K562 (cell line): ENCODE measurements around the gene ZNF74. TPM values are rescaled to one million over a fixed set of nuclear protein-coding genes. Genes with fewer than 3 reads are reported as not detected.
A peak's percentile ranks its signal among the peaks of the same experiment; 100 is the strongest.

Experiments
- ATAC-seq: fragments of 200-7000 bp; cut with Tn5 transposase; 3 replicates; pipeline ENCODE4 v1.9.1; 2020; ENCODE audit warnings: moderate library complexity
- BruUV-seq: library from RNA; stranded (reverse); fragments of 400-500 nt; replicated peaks from 2 replicates; lab custom pipeline; 2021; lab: Mats Ljungman, UMichigan
- CTCF ChIA-PET: fragments of 300-600 bp; formaldehyde crosslinking; extraction: SDS; loops from one replicate; lab custom pipeline; 2021; ENCODE audit warnings: low intra/inter-chr PET ratio; lab: Yijun Ruan, JAX
- POLR2A ChIA-PET: fragments of 300-600, 350-650 bp; sonication (Branson Sonifier 250); formaldehyde crosslinking; extraction: SDS; loops from one replicate; lab custom pipeline; 2021; ENCODE audit warnings: antibody characterized with exemption, inconsistent platforms; lab: Yijun Ruan, JAX
- DNase-seq, 4 experiments: peaks; one replicate each; pipeline versions ENCODE4 v3.0.0 to v3.0.0-alpha.2; 2011 to 2018; ENCODE audit warnings: low spot score in 3 of 4, mixed read lengths in 3 of 4; ENCODE audit errors: extremely low read depth in 1 of 4
- FAIRE-seq: peaks from 2 replicates; lab custom pipeline; 2011; peaks lifted over from hg19 to GRCh38; lab: Jason Lieb, UNC
- H2AFZ ChIP-seq: 2 replicates; pipeline ENCODE4 v1.6.0; 2011; ENCODE audit warnings: low read depth, low read length, control low read depth, inconsistent platforms
- H3K27ac ChIP-seq: fragments of 200-600 bp; 3 replicates; pipeline ENCODE4 v1.8.0; 2011; ENCODE audit warnings: low read depth, mild to moderate bottlenecking, control low read depth, inconsistent platforms, low read length, moderate library complexity, mixed read lengths; ENCODE audit errors: extremely low read depth
- H3K27me3 ChIP-seq, 2 experiments: fragments of 300-600 bp in 1 of 2; 2 replicates in 1 of 2; 3 replicates in 1 of 2; pipeline versions ENCODE4 v1.6.0 to v1.8.0; 2011; ENCODE audit warnings: inconsistent platforms in 2 of 2, low read length in 2 of 2, mild to moderate bottlenecking in 1 of 2, mixed read lengths in 1 of 2, moderate library complexity in 1 of 2; ENCODE audit not compliant: control insufficient read depth in 2 of 2, insufficient read depth in 2 of 2
- H3K36me3 ChIP-seq: fragments of 300-600 bp; 3 replicates; pipeline ENCODE4 v1.8.0; 2011; ENCODE audit warnings: mild to moderate bottlenecking, low read length, inconsistent platforms; ENCODE audit not compliant: control insufficient read depth, insufficient read depth
- H3K4me1 ChIP-seq, 2 experiments: fragments of 200-600 bp in 1 of 2; replicated peaks in 1 of 2; 2 replicates in 1 of 2; 3 replicates in 1 of 2; pipeline versions ENCODE4 v1.5.1 to v1.8.0; 2011; ENCODE audit warnings: inconsistent platforms in 2 of 2, low read length in 2 of 2, mild to moderate bottlenecking in 1 of 2, mixed read lengths in 1 of 2, moderate library complexity in 1 of 2; ENCODE audit not compliant: control insufficient read depth in 2 of 2, insufficient read depth in 2 of 2
- H3K4me2 ChIP-seq: 2 replicates; pipeline ENCODE4 v1.6.1; 2011; ENCODE audit warnings: low read length, control low read depth, inconsistent platforms, mixed read lengths; ENCODE audit not compliant: insufficient read depth
- H3K4me3 ChIP-seq: fragments of 200-600 bp; sonication (generic), shearing (Covaris generic); 2 replicates; pipeline ENCODE4 v1.5.1; 2016; ENCODE audit warnings: control low read depth, inconsistent platforms
- H3K79me2 ChIP-seq: fragments of 200-600 bp; 3 replicates; pipeline ENCODE4 v1.8.0; 2011; ENCODE audit warnings: low read length, inconsistent platforms; ENCODE audit not compliant: control insufficient read depth, insufficient read depth
- H3K9ac ChIP-seq, 2 experiments: 2 replicates each; pipeline versions ENCODE4 v1.6.0 to v1.6.1; 2011; ENCODE audit warnings: low read depth in 2 of 2, low read length in 2 of 2, control low read depth in 1 of 2, inconsistent platforms in 1 of 2, mild to moderate bottlenecking in 1 of 2, mixed read lengths in 1 of 2; ENCODE audit not compliant: insufficient read depth in 1 of 2
- H3K9me1 ChIP-seq: one replicate; pipeline ENCODE4 v1.6.0; 2011; ENCODE audit warnings: inconsistent platforms, mild to moderate bottlenecking, low read length, moderate library complexity; ENCODE audit not compliant: control insufficient read depth, insufficient read depth
- H3K9me3 ChIP-seq: replicated peaks from 2 replicates; pipeline ENCODE4 v1.5.1; 2011; ENCODE audit warnings: low read depth, low read length, inconsistent platforms; ENCODE audit not compliant: control insufficient read depth, insufficient read depth
- H4K20me1 ChIP-seq: replicated peaks from 2 replicates; pipeline ENCODE4 v1.6.1; 2011; ENCODE audit warnings: low read length, inconsistent platforms, mixed read lengths; ENCODE audit not compliant: control insufficient read depth, insufficient read depth
- ZBTB26 ChIP-seq: fragments of 450-650 bp; formaldehyde crosslinking; IDR thresholded peaks from 2 replicates; pipeline ENCODE4 v1.4.0; 2022; ENCODE audit warnings: missing genetic modification characterization
- ZNF398 ChIP-seq: fragments of 250-450 bp; sonication (Bioruptor Pico); IDR thresholded peaks from 2 replicates; pipeline ENCODE4 v1.8.0; 2021; ENCODE audit warnings: moderate library complexity, mild to moderate bottlenecking, inconsistent platforms
- whole genome bisulfite sequencing: fragments of 100-300 bp; shearing (Covaris generic); methylation state at CpG from one replicate; pipeline ENCODE4 v1.1.6; 2016; ENCODE audit warnings: low coverage, mixed read lengths; ENCODE audit not compliant: insufficient coverage; ENCODE audit errors: missing lambda C conversion rate; 5-methylcytosine and 5-hydroxymethylcytosine counted together
- in situ Hi-C: fragments of 300-500 bp; cut with MboI; formaldehyde crosslinking; loops from 4 replicates; pipeline ENCODE4 v1.15.0; 2018; ENCODE audit warnings: inconsistent platforms, mixed read lengths
- intact Hi-C: fragments of 100-400 bp; cut with micrococcal nuclease; formaldehyde crosslinking; loops from 2 replicates; pipeline ENCODE4 v1.14.2; 2022
- polyA plus RNA-seq, 8 experiments: library from polyadenylated mRNA; depleted of rRNA in 4 of 8; stranded (reverse) in 5 of 8; unstranded in 3 of 8; fragments of >200 nt; fragmentation: Nextera tagmentation in 2 of 8; fragmentation: Illumina TruSeq in 1 of 8; extraction: Ambion mirVana in 2 of 8; extraction: Trizol in 1 of 8; gene quantifications; 2 replicates each; pipeline versions ENCODE4 v1.2.1 to v1.2.3, GENCODE V29; 2011 to 2014; ENCODE audit warnings: inconsistent platforms in 1 of 8, missing spikeins in 1 of 8
- total RNA-seq, 7 experiments: library from RNA; depleted of rRNA in 6 of 7; stranded (reverse); fragments of >200 nt in 6 of 7; fragmentation: Illumina TruSeq in 2 of 7; extraction: Trizol in 2 of 7; gene quantifications; 2 replicates each; pipeline versions ENCODE4 v1.2.1 to v1.2.3, GENCODE V29; 2011 to 2021; ENCODE audit warnings: low replicate concordance in 1 of 7

ZNF74 gene
- total and polyA plus RNA-seq, 9 of the 15 experiments (the other 6 are each of a cell fraction or from before 2014, with no cell fraction given) = 2.4 to 53.5 (median 31.5) TPM

- Histone ChIP-seq H3K9me1 (peaks cover 5% of the 10 kb centered on the region), H3K27me3 (no peaks in the 10 kb centered on the region), H3K4me3 (no peak overlapping the region), H3K9ac (no peak overlapping the region), H2AFZ (no peak overlapping the region), H4K20me1 (0 out of 2 replicates have a peak, but pooled peaks cover 6% of the 10 kb centered on the region), H3K79me2 (peaks cover 17% of the 10 kb centered on the region), H3K9me3 (peaks cover 3% of the 10 kb centered on the region; the same call in 1 of the 2 replicates), H3K27ac (no peak overlapping the region), H3K4me2 (no peak overlapping the region), H3K4me1 (peaks cover 16 to 35% of the 10 kb centered on the region in 2 experiments), H3K36me3 (peaks cover 22% of the 10 kb centered on the region; the same call in 2 of the 3 replicates)
- TF ChIP-seq ZNF398 (CRISPR knock-in tag) (0 out of 2 replicates have a peak, but pooled peaks have one; percentile 42), ZBTB26 (no peak)
- POLR2A ChIA-PET = interaction anchor here (0.6 to 7.0 kb wide), 9 partner anchors 8 to 208 kb away, joined by 3 to 84 read pairs (median 3); no protein-coding TSS in a partner anchor
- intact Hi-C loops (no loop called here), in situ Hi-C loops (loop anchor here (10.0 kb wide), 1 partner anchor 52 kb away; no protein-coding TSS in a partner anchor)
- FAIRE-seq = no peak
- CTCF ChIA-PET = no interaction called here
- no peak for ATAC-seq
- whole genome bisulfite sequencing = 92% methylated on average over 1 of the region's 1 CpG
- no TSS peak for BruUV-seq
- DNase-seq = peak in 3 of 4 experiments; percentile 22 to 30 (median 28)
Observed at GRCh38 chr22:20396639-20397038, 2.7 kb downstream of the ZNF74 start.
